Measurements from ENCODE around the gene HTD2. TPM values are rescaled to one million over a fixed set of nuclear protein-coding genes. Genes with fewer than 3 reads are reported as not detected.

The HTD2 gene
- total RNA-seq, 1 donor from 2014 or later, result 8.3 TPM

GRCh38 chr3:58326267-58326900 is 20.1 kb downstream of the HTD2 start:
- H3K9me3 Mint-ChIP-seq, result no peaks in the 10 kb centered on the region

GRCh38 chr3:58329150-58329921 is 23.0 kb downstream of the HTD2 start:
- Mint-ChIP-seq H3K27ac (no peak overlapping the region), H3K4me1 (peaks cover 29% of the 10 kb centered on the region), H3K9me3 (no peaks in the 10 kb centered on the region), H3K4me3 (no peak overlapping the region), H3K27me3 (ENCODE audit: low read depth) (no peaks in the 10 kb centered on the region), H3K36me3 (no peaks in the 10 kb centered on the region)
- DNase-seq (ENCODE audit: low spot score in 2 of 2, unreplicated experiment in 2 of 2), result no peak
- TF ChIP-seq CTCF (IDR thresholded peaks at IDR 0.05; ENCODE audit: unreplicated experiment), result no peak

More at GRCh38 chr3:58326267-58326900, 20.1 kb downstream of the HTD2 start:
- no peak for TF ChIP-seq CTCF (IDR thresholded peaks at IDR 0.05; ENCODE audit: unreplicated experiment)
- H3K4me1 Mint-ChIP-seq, result peaks cover 22% of the 10 kb centered on the region
- no peak overlapping the region for H3K27ac Mint-ChIP-seq
- no peak for DNase-seq (ENCODE audit: low spot score in 2 of 2, unreplicated experiment in 2 of 2)
- no peaks in the 10 kb centered on the region for H3K27me3 Mint-ChIP-seq (ENCODE audit: low read depth)
- no peak overlapping the region for H3K4me3 Mint-ChIP-seq
- no peaks in the 10 kb centered on the region for H3K36me3 Mint-ChIP-seq

- peaks cover 27% of the 10 kb centered on the region for H3K4me1 Mint-ChIP-seq
- no peaks in the 10 kb centered on the region for H3K36me3 Mint-ChIP-seq
- H3K27me3 Mint-ChIP-seq (ENCODE audit: low read depth), result no peaks in the 10 kb centered on the region
- TF ChIP-seq CTCF (IDR thresholded peaks at IDR 0.05; ENCODE audit: unreplicated experiment), result no peak
- H3K4me3 Mint-ChIP-seq, result no peak overlapping the region
- no peaks in the 10 kb centered on the region for H3K9me3 Mint-ChIP-seq
- H3K27ac Mint-ChIP-seq, result no peak overlapping the region
- DNase-seq (ENCODE audit: low spot score in 2 of 2, unreplicated experiment in 2 of 2), result no peak
Measured at GRCh38 chr3:58329922-58330413, 23.6 kb downstream of the HTD2 start.

- no peak for TF ChIP-seq CTCF (IDR thresholded peaks at IDR 0.05; ENCODE audit: unreplicated experiment)
- Mint-ChIP-seq H3K36me3 (no peaks in the 10 kb centered on the region), H3K4me1 (peaks cover 22% of the 10 kb centered on the region), H3K27me3 (ENCODE audit: low read depth) (no peaks in the 10 kb centered on the region), H3K4me3 (peak overlapping the region; percentile 70), H3K27ac (no peak overlapping the region), H3K9me3 (no peaks in the 10 kb centered on the region)
- DNase-seq (ENCODE audit: low spot score in 2 of 2, unreplicated experiment in 2 of 2), result no peak
Measured at GRCh38 chr3:58331593-58332152, 25.4 kb downstream of the HTD2 start.

- no peaks in the 10 kb centered on the region for H3K9me3 Mint-ChIP-seq
- peak; percentile 48 to 74 for DNase-seq (ENCODE audit: low spot score in 2 of 2, unreplicated experiment in 2 of 2)
- H3K27me3 Mint-ChIP-seq (ENCODE audit: low read depth), result no peaks in the 10 kb centered on the region
- peak within 1 kb of the TSS; percentile 99 for H3K4me3 Mint-ChIP-seq
- H3K36me3 Mint-ChIP-seq, result no peaks in the 10 kb centered on the region
- TF ChIP-seq CTCF (IDR thresholded peaks at IDR 0.05; ENCODE audit: unreplicated experiment), result no peak
- peak within 1 kb of the TSS; percentile 85 for H3K27ac Mint-ChIP-seq
- peaks cover 22% of the 10 kb centered on the region for H3K4me1 Mint-ChIP-seq
Measured at GRCh38 chr3:58332575-58333188, 26.4 kb downstream of the HTD2 start, which contains the start of gene PXK. Gene PXK (plus strand): TSS chr3:58332892. CDS start chr3:58332989, 97 bp downstream.
